Stimulated activated CD8-positive, alpha-beta memory T cell treated with anti-CD3 and anti-CD28 coated beads, Interleukin-4, amount 100 ng/mL, for 4 hours (primary cell): ENCODE results near the gene TSPAN8.
"Not testable (repeated sequence)": the region's sequence is repeated elsewhere in the genome, so short reads cannot be mapped to it uniquely, and the experiment has no call there.

Experiments
- DNase-seq, 2 donors: peaks; one replicate each; pipeline ENCODE4 v3.0.0-alpha.2; 2020; ENCODE audit warnings: low read depth in 2 of 2, low spot score in 1 of 2

TSPAN8 gene

GRCh38 chr12:71164568-71165197, 6.9 kb upstream of the TSPAN8 start:
- no peak for DNase-seq

- DNase-seq, result no peak
These were observed 6.4 kb upstream of the TSPAN8 start for GRCh38 chr12:71164166-71164565.

- DNase-seq, result no peak
These were observed 5.3 kb upstream of the TSPAN8 start for GRCh38 chr12:71162832-71163763.

GRCh38 chr12:71161591-71161990, 3.8 kb upstream of the TSPAN8 start:
- no peak for DNase-seq

GRCh38 chr12:71160585-71160984, 2.8 kb upstream of the TSPAN8 start:
- no peak for DNase-seq

- no peak for DNase-seq
These were observed 2.1 kb upstream of the TSPAN8 start for GRCh38 chr12:71159878-71160277.

GRCh38 chr12:71159264-71159663, 1.5 kb upstream of the TSPAN8 start:
- no peak for DNase-seq

- no peak for DNase-seq
These were observed 623 bp upstream of the TSPAN8 start for GRCh38 chr12:71158361-71158882.

GRCh38 chr12:71155225-71155624, 2.6 kb downstream of the TSPAN8 start:
- no peak for DNase-seq

GRCh38 chr12:71152851-71153250, 4.9 kb downstream of the TSPAN8 start:
- DNase-seq, result no peak

GRCh38 chr12:71150041-71150440, 7.8 kb downstream of the TSPAN8 start:
- DNase-seq, result not testable (repeated sequence)

GRCh38 chr12:71144682-71145081, 13.1 kb downstream of the TSPAN8 start:
- no peak for DNase-seq

- no peak for DNase-seq
These were observed 14.8 kb downstream of the TSPAN8 start for GRCh38 chr12:71142956-71143355.

GRCh38 chr12:71142016-71142415, 15.8 kb downstream of the TSPAN8 start:
- no peak for DNase-seq

- DNase-seq, result no peak
These were observed 16.3 kb downstream of the TSPAN8 start for GRCh38 chr12:71141378-71141926.

GRCh38 chr12:71139153-71139735, 18.6 kb downstream of the TSPAN8 start:
- no peak for DNase-seq

GRCh38 chr12:71138011-71138410, 19.8 kb downstream of the TSPAN8 start:
- no peak for DNase-seq

- no peak for DNase-seq
These were observed 22.0 kb downstream of the TSPAN8 start for GRCh38 chr12:71135812-71136176.

- DNase-seq, result no peak
These were observed 22.6 kb downstream of the TSPAN8 start for GRCh38 chr12:71135077-71135811.

GRCh38 chr12:71134405-71134804, 23.4 kb downstream of the TSPAN8 start:
- no peak for DNase-seq

- no peak for DNase-seq
These were observed 27.2 kb downstream of the TSPAN8 start for GRCh38 chr12:71130521-71131069.
